Liver (tissue), 9 donors: ENCODE measurements around the gene LYZL1. TPM values are rescaled to one million over a fixed set of nuclear protein-coding genes. Genes with fewer than 3 reads are reported as not detected.
"Not testable (repeated sequence)": the region's sequence is repeated elsewhere in the genome, so short reads cannot be mapped to it uniquely, and the experiment has no call there.

Source experiments
- DNase-seq: peaks from one replicate; pipeline ENCODE4 v3.0.0-alpha.2; 2017; ENCODE audit warnings: low spot score
- H3K27ac ChIP-seq, 2 donors: one replicate each; pipeline ENCODE4 v1.7.0; 2013; ENCODE audit warnings: inconsistent platforms in 2 of 2, low read length in 2 of 2, control low read depth in 1 of 2, low read depth in 1 of 2, mild to moderate bottlenecking in 1 of 2
- H3K27me3 ChIP-seq, 4 donors: one replicate each; pipeline versions ENCODE4 v1.6.1 to v1.7.0; 2013; ENCODE audit warnings: low read length in 3 of 4, inconsistent platforms in 1 of 4, mild to moderate bottlenecking in 1 of 4, moderate library complexity in 1 of 4; ENCODE audit not compliant: control insufficient read depth in 4 of 4, insufficient read depth in 4 of 4
- H3K36me3 ChIP-seq, 4 donors: one replicate each; pipeline versions ENCODE4 v1.6.1 to v1.7.0; 2013; ENCODE audit warnings: low read length in 3 of 4, mild to moderate bottlenecking in 3 of 4, low read depth in 1 of 4, moderate library complexity in 1 of 4; ENCODE audit not compliant: control insufficient read depth in 4 of 4, insufficient read depth in 3 of 4
- H3K4me1 ChIP-seq, 4 donors: one replicate each; pipeline versions ENCODE4 v1.6.1 to v1.7.0; 2013; ENCODE audit warnings: low read length in 3 of 4, mild to moderate bottlenecking in 3 of 4, moderate library complexity in 1 of 4; ENCODE audit not compliant: control insufficient read depth in 4 of 4, insufficient read depth in 4 of 4
- H3K4me3 ChIP-seq, 3 donors: one replicate each; pipeline versions ENCODE4 v1.6.1 to v1.7.0; 2013; ENCODE audit warnings: low read length in 3 of 3, control low read depth in 1 of 3, low read depth in 1 of 3, mild to moderate bottlenecking in 1 of 3
- H3K9ac ChIP-seq, 2 donors: one replicate each; pipeline ENCODE4 v1.7.0; 2013; ENCODE audit warnings: low read length in 2 of 2, mild to moderate bottlenecking in 2 of 2, moderate library complexity in 2 of 2, control low read depth in 1 of 2, low read depth in 1 of 2
- H3K9me3 ChIP-seq, 4 donors: one replicate each; pipeline versions ENCODE4 v1.6.1 to v1.7.0; 2013; ENCODE audit warnings: low read length in 3 of 4; ENCODE audit not compliant: control insufficient read depth in 4 of 4
- ATF3 ChIP-seq: IDR thresholded peaks from 2 replicates; pipeline ENCODE4 v1.6.1; 2016; ENCODE audit warnings: antibody characterized with exemption
- EGR1 ChIP-seq, 2 donors: IDR thresholded peaks; 2 replicates each; pipeline ENCODE4 v1.6.1; 2016 to 2018; ENCODE audit warnings: antibody characterized with exemption in 2 of 2, low read depth in 2 of 2
- HNF4A ChIP-seq, 2 donors: conservative IDR thresholded peaks; 2 replicates each; pipeline ENCODE4 v1.6.1; 2016; ENCODE audit warnings: antibody characterized with exemption in 2 of 2, mild to moderate bottlenecking in 2 of 2
- HNF4G ChIP-seq: IDR thresholded peaks from 2 replicates; pipeline ENCODE4 v1.6.1; 2016; ENCODE audit warnings: antibody characterized with exemption
- JUND ChIP-seq, 2 donors: IDR thresholded peaks; 2 replicates each; pipeline ENCODE4 v1.6.1; 2016; ENCODE audit warnings: antibody characterized with exemption in 2 of 2
- NR2F2 ChIP-seq: IDR thresholded peaks from 2 replicates; pipeline ENCODE4 v1.6.1; 2016; ENCODE audit warnings: antibody characterized with exemption
- RAD21 ChIP-seq, 2 donors: IDR thresholded peaks; 2 replicates each; pipeline ENCODE4 v1.6.1; 2016; ENCODE audit warnings: antibody characterized with exemption in 2 of 2, mild to moderate bottlenecking in 2 of 2
- RXRA ChIP-seq, 2 donors: IDR thresholded peaks; 2 replicates each; pipeline ENCODE4 v1.6.1; 2017 to 2018; ENCODE audit warnings: antibody characterized with exemption in 2 of 2, mild to moderate bottlenecking in 1 of 2
- SP1 ChIP-seq: IDR thresholded peaks from 2 replicates; pipeline ENCODE4 v1.6.1; 2018; ENCODE audit warnings: antibody characterized with exemption, mild to moderate bottlenecking
- TAF1 ChIP-seq: conservative IDR thresholded peaks from 2 replicates; pipeline ENCODE4 v1.6.1; 2016; ENCODE audit warnings: antibody characterized with exemption, mild to moderate bottlenecking
- WGBS: extraction: QIAGEN DNeasy Blood & Tissue Kit; methylation state at CpG from one replicate; pipeline ENCODE4 v1.1.7; 2013; 5-methylcytosine and 5-hydroxymethylcytosine counted together
- polyA plus RNA-seq, 2 donors: library from polyadenylated mRNA; stranded (reverse) in 1 of 2; unstranded in 1 of 2; fragments of 200-250 nt in 1 of 2; fragments of >200 nt in 1 of 2; fragmentation: Nextera tagmentation in 1 of 2; extraction: Ambion mirVana in 1 of 2; gene quantifications; one replicate each; pipeline versions ENCODE4 v1.2.1 to v1.2.3, GENCODE V29; 2013 to 2015
- total RNA-seq, 2 donors: library from RNA; depleted of rRNA; stranded (reverse); fragments of >200 nt; gene quantifications; one replicate each; pipeline ENCODE4 v1.2.3, GENCODE V29; 2014
- TF ChIP-seq, protein P1 (sequence below): IDR thresholded peaks from 2 replicates; pipeline ENCODE4 v1.6.1; 2016; ENCODE audit warnings: antibody characterized with exemption
- TF ChIP-seq, protein P2 (sequence below): IDR thresholded peaks from 2 replicates; pipeline ENCODE4 v1.6.1; 2016; ENCODE audit warnings: antibody characterized with exemption, mild to moderate bottlenecking
- donor health status: healthy.
- donor health status: healthy.
- donor health status: healthy.
- donor health status: healthy.
- donor health status: healthy.

The LYZL1 gene
- total and polyA plus RNA-seq, 4 donors = not detected

DNA sequence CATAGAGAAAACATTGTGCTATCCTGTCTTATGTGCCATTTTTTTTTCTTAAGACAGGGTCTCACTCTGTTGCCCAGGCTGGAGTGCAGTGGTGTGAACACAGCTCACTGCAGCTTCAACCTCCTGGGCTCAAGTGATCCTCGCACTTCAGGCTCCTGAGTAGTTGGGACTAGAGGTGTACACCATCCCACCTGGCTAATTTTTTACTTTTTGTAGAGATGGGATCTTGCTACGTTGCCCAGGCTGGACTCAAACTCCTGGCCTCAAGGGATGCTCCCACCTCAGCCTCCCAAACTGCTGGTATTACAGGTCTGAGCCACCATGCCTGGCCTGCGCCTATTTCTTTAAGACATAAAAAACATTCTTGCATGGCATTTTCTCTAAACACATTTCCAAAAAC lies 20.6 kb downstream of the LYZL1 start:
- TF ChIP-seq SP1 = no peak
- TF ChIP-seq RAD21 (IDR thresholded peaks at IDR 0.05) = no peak
- no peak for TF ChIP-seq TAF1
- no peak for TF ChIP-seq NR2F2
- no peak for TF ChIP-seq EGR1 (IDR thresholded peaks at IDR 0.05; ENCODE audit: low read depth in 2 of 2)
- no peak for TF ChIP-seq JUND (IDR thresholded peaks at IDR 0.05)
- TF ChIP-seq, protein P1, sequence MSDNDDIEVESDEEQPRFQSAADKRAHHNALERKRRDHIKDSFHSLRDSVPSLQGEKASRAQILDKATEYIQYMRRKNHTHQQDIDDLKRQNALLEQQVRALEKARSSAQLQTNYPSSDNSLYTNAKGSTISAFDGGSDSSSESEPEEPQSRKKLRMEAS = no peak
- no peak for TF ChIP-seq RXRA (IDR thresholded peaks at IDR 0.05)
- Histone ChIP-seq H3K36me3 (no peaks in the 10 kb centered on the region), H3K27ac (no peak overlapping the region), H3K4me1 (peaks cover 0 to 4% (median 0%) of the 10 kb centered on the region in 4 donors), H3K4me3 (no peak overlapping the region), H3K27me3 (no peaks in the 10 kb centered on the region), H3K9me3 (no peaks in the 10 kb centered on the region), H3K9ac (no peak overlapping the region)
- 76% methylated on average over 3 of the region's 3 CpGs for WGBS
- DNase-seq = no peak

DNA sequence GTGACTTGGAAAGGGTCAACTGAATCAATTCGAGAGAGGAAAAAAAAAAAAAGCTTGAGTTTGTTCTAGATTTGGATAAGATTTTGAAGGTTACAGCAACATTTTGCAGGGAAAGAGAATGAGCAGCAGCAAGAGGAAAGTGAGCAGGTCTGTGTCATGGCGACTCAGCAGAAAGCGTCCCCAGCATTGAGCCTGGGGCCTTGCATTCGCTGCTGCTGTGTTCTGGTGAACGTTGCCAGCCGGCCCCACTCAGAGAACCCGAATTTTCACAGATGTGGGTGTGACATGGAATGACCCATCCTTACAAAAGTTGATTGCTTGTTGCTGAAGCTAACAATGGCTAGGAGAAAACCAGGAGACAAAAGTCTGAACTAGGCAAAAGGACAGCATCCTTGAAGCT lies 21.6 kb downstream of the LYZL1 start:
- 71% methylated on average over 7 of the region's 7 CpGs for WGBS
- H3K9ac ChIP-seq, H3K4me3 ChIP-seq, DNase-seq, H3K4me1 ChIP-seq, H3K36me3 ChIP-seq, H3K9me3 ChIP-seq, H3K27ac ChIP-seq, H3K27me3 ChIP-seq: not testable (repeated sequence)

DNA sequence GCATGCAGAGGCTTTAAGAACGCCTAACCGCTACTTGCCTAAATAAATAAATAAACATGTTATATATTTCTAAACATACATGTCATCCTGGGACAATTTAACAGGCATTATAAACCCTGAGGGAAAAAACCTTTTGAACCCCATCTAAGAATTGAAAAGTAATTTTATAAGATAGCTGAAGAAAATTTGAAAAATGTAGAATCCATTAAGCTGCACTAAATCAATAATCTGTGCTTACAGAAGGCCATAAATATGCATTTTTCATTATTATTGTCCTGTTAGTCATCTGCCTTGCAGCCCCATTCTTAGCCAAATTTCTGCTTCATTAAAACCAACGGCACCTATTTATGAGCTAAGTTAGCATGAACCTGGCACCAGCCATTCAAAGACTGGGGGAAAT lies 24.2 kb downstream of the LYZL1 start:
- Histone ChIP-seq H3K27me3 (no peaks in the 10 kb centered on the region), H3K27ac (no peak overlapping the region), H3K9me3 (no peaks in the 10 kb centered on the region), H3K4me3 (no peak overlapping the region), H3K4me1 (peaks cover 5 to 20% (median 15%) of the 10 kb centered on the region in 4 donors), H3K9ac (no peak overlapping the region), H3K36me3 (no peaks in the 10 kb centered on the region)
- no peak for DNase-seq
- TF ChIP-seq, protein P2, sequence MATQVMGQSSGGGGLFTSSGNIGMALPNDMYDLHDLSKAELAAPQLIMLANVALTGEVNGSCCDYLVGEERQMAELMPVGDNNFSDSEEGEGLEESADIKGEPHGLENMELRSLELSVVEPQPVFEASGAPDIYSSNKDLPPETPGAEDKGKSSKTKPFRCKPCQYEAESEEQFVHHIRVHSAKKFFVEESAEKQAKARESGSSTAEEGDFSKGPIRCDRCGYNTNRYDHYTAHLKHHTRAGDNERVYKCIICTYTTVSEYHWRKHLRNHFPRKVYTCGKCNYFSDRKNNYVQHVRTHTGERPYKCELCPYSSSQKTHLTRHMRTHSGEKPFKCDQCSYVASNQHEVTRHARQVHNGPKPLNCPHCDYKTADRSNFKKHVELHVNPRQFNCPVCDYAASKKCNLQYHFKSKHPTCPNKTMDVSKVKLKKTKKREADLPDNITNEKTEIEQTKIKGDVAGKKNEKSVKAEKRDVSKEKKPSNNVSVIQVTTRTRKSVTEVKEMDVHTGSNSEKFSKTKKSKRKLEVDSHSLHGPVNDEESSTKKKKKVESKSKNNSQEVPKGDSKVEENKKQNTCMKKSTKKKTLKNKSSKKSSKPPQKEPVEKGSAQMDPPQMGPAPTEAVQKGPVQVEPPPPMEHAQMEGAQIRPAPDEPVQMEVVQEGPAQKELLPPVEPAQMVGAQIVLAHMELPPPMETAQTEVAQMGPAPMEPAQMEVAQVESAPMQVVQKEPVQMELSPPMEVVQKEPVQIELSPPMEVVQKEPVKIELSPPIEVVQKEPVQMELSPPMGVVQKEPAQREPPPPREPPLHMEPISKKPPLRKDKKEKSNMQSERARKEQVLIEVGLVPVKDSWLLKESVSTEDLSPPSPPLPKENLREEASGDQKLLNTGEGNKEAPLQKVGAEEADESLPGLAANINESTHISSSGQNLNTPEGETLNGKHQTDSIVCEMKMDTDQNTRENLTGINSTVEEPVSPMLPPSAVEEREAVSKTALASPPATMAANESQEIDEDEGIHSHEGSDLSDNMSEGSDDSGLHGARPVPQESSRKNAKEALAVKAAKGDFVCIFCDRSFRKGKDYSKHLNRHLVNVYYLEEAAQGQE = no peak
- TF ChIP-seq HNF4A (conservative IDR thresholded peaks at IDR 0.05) = no peak
- TF ChIP-seq RAD21 (IDR thresholded peaks at IDR 0.05) = no peak
- no peak for TF ChIP-seq RXRA (IDR thresholded peaks at IDR 0.05)
- TF ChIP-seq HNF4G = no peak
- no peak for TF ChIP-seq ATF3
- 80% methylated on average over 3 of the region's 3 CpGs for WGBS
